ENCODE data around the gene DDX21. TPM values are rescaled to one million over a fixed set of nuclear protein-coding genes. Genes with fewer than 3 reads are reported as not detected.

Gene DDX21
- polyA plus RNA-seq, 3 donors = 51.7 to 63.8 (median 63.6) TPM

DNA sequence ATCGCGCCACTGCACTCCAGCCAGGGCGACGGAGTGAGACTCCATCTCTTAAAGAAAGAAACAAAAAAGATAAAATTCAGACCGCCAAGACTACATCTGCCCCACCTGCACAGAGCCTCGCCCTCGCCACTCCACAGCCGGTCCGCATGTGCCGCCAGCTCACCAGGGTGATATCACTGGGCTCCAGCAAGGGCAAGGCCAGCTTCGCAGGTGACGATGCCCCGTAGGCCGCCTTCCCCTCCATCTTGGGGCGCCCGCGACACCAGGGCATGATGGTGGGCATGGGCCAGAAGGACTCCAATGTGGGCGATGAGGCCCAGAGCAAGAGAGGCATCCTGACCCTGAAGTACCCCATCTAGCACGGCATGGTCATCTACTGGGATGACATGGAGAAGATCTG lies 66.6 kb downstream of the DDX21 start:
- DNase-seq (ENCODE audit: extremely low read depth in 1 of 11, low read depth in 9 of 11, low spot score in 4 of 11) = no peak

DNA sequence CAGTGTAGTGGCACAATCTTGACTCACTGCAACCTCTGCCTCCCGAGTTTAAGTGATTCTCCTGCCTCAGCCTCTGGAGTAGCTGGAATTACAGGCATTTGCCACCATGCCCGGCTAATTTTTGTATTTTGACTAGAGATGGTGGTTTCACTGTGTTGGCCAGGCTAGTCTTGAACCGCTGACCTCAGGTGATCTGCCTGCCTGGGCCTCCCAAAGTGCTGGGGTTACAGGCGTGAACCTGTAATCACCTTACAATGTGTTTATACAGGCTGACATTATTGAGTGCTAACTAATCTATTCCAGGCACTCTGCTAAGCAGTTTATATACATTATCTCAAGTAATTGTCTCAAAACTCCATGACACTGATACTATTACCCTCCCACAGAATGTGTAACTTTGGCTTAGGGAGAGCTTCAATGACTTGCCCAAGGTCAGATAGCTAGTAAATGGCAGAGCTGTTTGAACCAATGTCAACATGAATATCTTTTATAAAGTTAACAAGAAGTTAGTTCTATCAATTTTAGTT lies 69.5 kb downstream of the DDX21 start:
- DNase-seq (ENCODE audit: extremely low read depth in 1 of 11, low read depth in 9 of 11, low spot score in 4 of 11) = no peak

DNA sequence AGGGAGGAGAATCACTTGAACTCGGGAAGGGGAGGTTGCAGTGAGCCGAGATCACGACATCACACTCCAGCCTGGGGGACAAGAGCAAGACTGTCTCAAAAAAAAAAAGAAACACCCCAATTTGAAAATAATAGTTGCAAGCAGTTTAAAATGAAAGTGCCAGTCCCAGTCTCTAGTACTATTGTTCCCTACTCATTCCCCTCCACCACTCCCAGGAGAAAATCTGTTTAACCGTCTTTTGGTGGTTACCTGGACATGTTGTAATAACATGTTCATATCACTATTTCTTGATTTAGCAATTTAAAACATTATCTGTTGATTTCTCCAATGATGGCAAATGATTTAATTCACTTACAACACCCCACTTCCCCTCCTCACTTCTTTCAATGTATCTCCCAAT lies 77.3 kb downstream of the DDX21 start:
- DNase-seq (ENCODE audit: extremely low read depth in 1 of 11, low read depth in 9 of 11, low spot score in 4 of 11) = no peak

Other genes with a start within 250 kb of the DDX21 start
- 100 to 1,000 TPM; 152 to 202 (median 191) TPM for gene CCAR1, start 234.9 kb upstream of the DDX21 start, polyA plus RNA-seq (ENCODE audit: insufficient read length in 3 of 3)
- 10 to 100 TPM in 2 of 3 donors, 1 to 10 TPM in 1; 6.1 to 12.4 (median 10.2) TPM for gene STOX1, start 128.6 kb upstream of the DDX21 start, polyA plus RNA-seq (ENCODE audit: insufficient read length in 3 of 3)
- 10 to 100 TPM; 57.7 to 71.2 (median 65.9) TPM for gene DDX50, start 54.9 kb upstream of the DDX21 start, polyA plus RNA-seq (ENCODE audit: insufficient read length in 3 of 3)
- gene KIFBP, start 32.6 kb downstream of the DDX21 start, polyA plus RNA-seq (ENCODE audit: insufficient read length in 3 of 3) = 10 to 100 TPM; 32.7 to 36.5 (median 34.7) TPM
- 10 to 100 TPM; 14.4 to 26.8 (median 20.1) TPM for gene SRGN, start 131.9 kb downstream of the DDX21 start, polyA plus RNA-seq (ENCODE audit: insufficient read length in 3 of 3)
- gene VPS26A, start 168.0 kb downstream of the DDX21 start, polyA plus RNA-seq (ENCODE audit: insufficient read length in 3 of 3) = 100 to 1,000 TPM in 1 of 3 donors, 10 to 100 TPM in 2; 75.9 to 101 (median 81.1) TPM
- gene SUPV3L1, start 224.1 kb downstream of the DDX21 start, polyA plus RNA-seq (ENCODE audit: insufficient read length in 3 of 3) = 10 to 100 TPM; 38.1 to 47.4 (median 43.3) TPM

All from renal cortex interstitium (tissue), 11 donors.